Endometrium (tissue), 2 donors: ENCODE data around the gene TAF5.
"Not testable (repeated sequence)": the region's sequence is repeated elsewhere in the genome, so short reads cannot be mapped to it uniquely, and the experiment has no call there.

Experiments used
- FAIRE-seq: peaks from 2 replicates; lab custom pipeline; 2012; peaks lifted over from hg19 to GRCh38; lab: Jason Lieb, UNC
- donor health status: control.
- donor health status: control.

The TAF5 gene

GRCh38 chr10:103413564-103413963 is 45.8 kb downstream of the TAF5 start:
- no peak for FAIRE-seq

GRCh38 chr10:103415581-103415980 is 47.8 kb downstream of the TAF5 start:
- no peak for FAIRE-seq

GRCh38 chr10:103416436-103417147 is 48.8 kb downstream of the TAF5 start:
- no peak for FAIRE-seq

DNA sequence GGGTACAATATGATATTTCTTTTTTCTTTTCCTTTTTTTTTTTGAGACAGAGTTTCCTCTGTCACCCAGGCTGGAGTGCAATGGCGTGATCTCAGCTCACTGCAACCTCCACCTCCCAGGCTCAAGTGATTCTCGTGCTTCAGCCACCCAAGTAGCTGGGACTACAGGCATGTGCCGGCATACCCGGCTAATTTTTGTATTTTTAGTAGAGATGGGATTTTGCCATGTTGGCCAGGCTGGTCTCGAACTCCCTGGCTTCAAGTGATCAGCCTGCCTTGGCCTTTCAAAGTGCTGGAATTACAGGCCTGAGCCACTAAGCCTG is 49.3 kb downstream of the TAF5 start:
- FAIRE-seq, result not testable (repeated sequence)

DNA sequence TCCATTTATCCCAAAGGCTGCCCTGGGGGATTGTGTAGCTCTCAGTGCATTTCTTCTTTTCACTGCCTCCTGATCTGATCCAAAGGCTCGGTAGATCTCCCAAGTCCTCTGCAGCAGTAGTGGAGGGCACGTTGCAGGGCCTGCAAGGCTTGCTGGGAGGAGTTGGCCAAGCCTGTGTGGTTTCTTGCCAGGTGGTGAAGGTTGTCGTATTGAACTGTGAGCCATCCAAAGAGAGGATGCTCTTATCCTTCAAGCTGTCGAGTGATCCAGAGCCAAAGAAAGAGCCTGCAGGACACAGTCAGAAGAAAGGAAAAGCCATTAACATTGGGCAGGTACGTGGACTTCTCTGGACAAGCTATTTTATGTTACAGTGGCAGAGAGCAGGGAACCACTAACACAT is 49.8 kb downstream of the TAF5 start:
- FAIRE-seq, result no peak

DNA sequence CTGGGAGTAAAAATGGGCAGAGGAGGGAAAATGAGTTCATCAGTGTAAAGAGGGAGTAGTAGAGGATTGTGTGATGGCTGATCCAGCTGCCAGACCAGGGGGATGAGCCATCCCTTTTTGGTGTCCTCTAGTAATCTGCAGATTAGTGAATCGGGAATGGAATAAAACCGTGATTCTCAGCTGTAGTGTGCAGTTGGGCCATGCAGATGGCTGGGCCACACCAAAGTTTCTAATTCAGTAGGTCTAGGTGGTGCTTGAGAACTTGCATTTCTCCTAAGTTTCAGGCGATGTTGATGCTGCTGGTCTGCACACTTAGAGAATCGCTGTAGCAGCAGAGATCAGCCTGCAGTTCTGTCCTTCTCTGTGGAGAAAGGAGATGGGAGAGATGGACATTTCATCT is 51.3 kb downstream of the TAF5 start:
- no peak for FAIRE-seq

DNA sequence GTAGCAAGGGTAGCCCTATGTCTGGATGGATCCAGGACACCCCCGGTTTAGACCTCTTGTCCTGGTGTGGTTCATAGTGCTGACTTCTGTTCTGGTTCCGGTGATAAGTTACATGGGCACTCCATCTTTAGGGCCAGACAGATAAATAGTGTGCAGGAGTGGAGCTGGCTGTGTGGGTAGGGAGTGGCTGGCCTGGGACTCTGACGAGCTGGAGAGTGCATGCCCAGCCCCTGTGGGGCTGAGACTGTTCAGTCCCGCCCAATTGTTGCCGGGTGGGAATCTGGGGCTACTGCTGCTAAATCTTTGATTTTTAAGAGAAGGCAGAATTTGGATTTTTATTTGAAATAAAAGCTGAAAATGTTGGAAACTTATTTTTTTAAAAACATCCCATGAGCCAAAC is 56.0 kb downstream of the TAF5 start:
- no peak for FAIRE-seq

- no peak for FAIRE-seq
These were observed 60.1 kb downstream of the TAF5 start for GRCh38 chr10:103427866-103428265.

GRCh38 chr10:103428989-103429643 is 61.3 kb downstream of the TAF5 start:
- no peak for FAIRE-seq

DNA sequence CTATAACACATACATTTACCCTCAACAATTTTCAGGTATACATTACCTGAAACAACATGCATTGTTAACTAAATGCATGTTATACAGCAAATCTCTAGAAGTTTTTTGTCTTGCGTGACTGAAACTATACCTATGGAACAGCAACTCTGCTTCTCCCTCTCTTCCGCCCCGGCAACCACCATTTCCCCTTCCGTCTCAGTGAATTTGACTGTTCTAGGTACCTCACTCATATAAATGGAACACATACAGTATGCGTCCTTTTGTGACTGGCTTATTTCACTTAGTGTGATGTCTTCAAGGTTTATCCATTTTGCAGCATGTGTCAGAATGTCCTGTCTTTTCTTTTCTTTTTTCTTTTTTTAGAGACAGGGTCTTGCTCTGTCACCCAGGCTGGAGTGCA is 61.9 kb downstream of the TAF5 start:
- FAIRE-seq, result no peak

GRCh38 chr10:103431902-103432301 is 64.1 kb downstream of the TAF5 start:
- no peak for FAIRE-seq

DNA sequence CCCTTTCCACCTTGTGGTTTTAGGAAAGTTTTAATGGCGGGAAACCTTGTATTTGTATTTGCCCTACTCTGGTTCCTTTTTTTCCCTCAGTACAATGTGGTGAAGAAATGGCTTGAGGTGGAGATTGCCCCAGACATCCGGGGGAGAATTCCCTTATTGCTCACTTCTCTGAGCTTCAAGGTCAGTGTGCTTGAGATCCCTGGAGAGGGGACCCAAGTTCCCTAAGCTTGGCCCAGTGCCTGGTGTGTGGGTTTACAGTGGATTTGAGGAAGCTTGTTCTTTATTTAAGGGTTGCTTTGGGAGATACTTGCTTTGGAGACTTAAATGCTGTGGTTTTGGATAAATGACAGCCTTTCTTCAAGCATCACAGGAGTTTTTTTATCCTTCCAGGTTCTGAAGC is 66.1 kb downstream of the TAF5 start:
- no peak for FAIRE-seq
